Loucy (cell line): ENCODE measurements around the gene SH3BP5L.
A peak's percentile ranks its signal among the peaks of the same experiment; 100 is the strongest.

ENCODE experiments used
- H2AFZ ChIP-seq: fragments of 200-600 bp; sonication (generic); 2 replicates; pipeline ENCODE4 v1.6.0; 2016; ENCODE audit warnings: antibody characterized with exemption, mild to moderate bottlenecking, low read length, moderate library complexity
- H3F3A ChIP-seq: fragments of 200-600 bp; 2 replicates; pipeline ENCODE4 v1.6.0; 2016; ENCODE audit warnings: antibody characterized with exemption, low read depth, mild to moderate bottlenecking
- H3K27me3 ChIP-seq: fragments of 200-600 bp; sonication (generic); 2 replicates; pipeline ENCODE4 v1.6.1; 2014; ENCODE audit warnings: low read length, mild to moderate bottlenecking; ENCODE audit not compliant: insufficient read depth, poor library complexity, severe bottlenecking
- H3K36me3 ChIP-seq: fragments of 200-600 bp; sonication (generic); 2 replicates; pipeline ENCODE4 v1.6.1; 2016; ENCODE audit warnings: low read length; ENCODE audit not compliant: insufficient read depth
- H3K4me1 ChIP-seq: fragments of 200-600 bp; sonication (generic); 2 replicates; pipeline ENCODE4 v1.5.1; 2014; ENCODE audit warnings: low read length, mild to moderate bottlenecking; ENCODE audit not compliant: insufficient read depth, poor library complexity, severe bottlenecking
- H3K4me2 ChIP-seq: fragments of 200-600 bp; sonication (generic); 2 replicates; pipeline ENCODE4 v1.6.0; 2014; ENCODE audit warnings: antibody characterized with exemption, low read length, low read depth, mild to moderate bottlenecking; ENCODE audit not compliant: poor library complexity, severe bottlenecking
- H3K4me3 ChIP-seq: fragments of 200-600 bp; sonication (generic); 2 replicates; pipeline ENCODE4 v1.5.1; 2014; ENCODE audit warnings: low read length, mild to moderate bottlenecking, mixed read lengths; ENCODE audit not compliant: poor library complexity, severe bottlenecking
- H3K79me2 ChIP-seq: fragments of 200-600 bp; sonication (generic); 2 replicates; pipeline ENCODE4 v1.6.1; 2014; ENCODE audit warnings: low read length; ENCODE audit not compliant: insufficient read depth
- H3K9ac ChIP-seq: fragments of 200-600 bp; sonication (generic); 2 replicates; pipeline ENCODE4 v1.6.0; 2014; ENCODE audit warnings: mild to moderate bottlenecking, low read depth, low read length, moderate library complexity; ENCODE audit not compliant: poor library complexity, severe bottlenecking
- H3K9me2 ChIP-seq: fragments of 200-600 bp; sonication (generic); replicated peaks from 2 replicates; pipeline ENCODE4 v1.6.1; 2016; ENCODE audit warnings: low read depth, low read length, mixed read lengths
- H3K9me3 ChIP-seq: fragments of 200-600 bp; sonication (generic); 2 replicates; pipeline ENCODE4 v1.6.1; 2014; ENCODE audit warnings: mild to moderate bottlenecking, antibody characterized with exemption, low read length, low read depth; ENCODE audit not compliant: insufficient read depth
- H4K20me1 ChIP-seq: fragments of 200-600 bp; sonication (generic); 2 replicates; pipeline ENCODE4 v1.6.0; 2014; ENCODE audit warnings: antibody characterized with exemption, low read length, mild to moderate bottlenecking; ENCODE audit not compliant: insufficient read depth, poor library complexity, severe bottlenecking
- CTCF ChIP-seq: fragments of 200-600 bp; sonication (generic); conservative IDR thresholded peaks from 2 replicates; pipeline ENCODE4 v1.5.1; 2014; ENCODE audit warnings: mild to moderate bottlenecking, antibody characterized with exemption, low read length
- EZH2phosphoT487 ChIP-seq: fragments of 200-600 bp; IDR thresholded peaks from 2 replicates; pipeline ENCODE4 v1.6.1; 2018; ENCODE audit warnings: antibody characterized with exemption, mild to moderate bottlenecking, moderate library complexity, borderline replicate concordance

The SH3BP5L gene

GRCh38 chr1:248858891-248859889 is 33.5 kb upstream of the SH3BP5L start, which contains the start of gene ZNF692:
ZNF692 (minus strand) TSS chr1:248859085; CDS start chr1:248858309, 776 bp downstream.
- Histone ChIP-seq H3F3A (no peaks in the 10 kb centered on the region), H3K4me1 (peaks cover 58% of the 10 kb centered on the region), H3K36me3 (peaks cover 3% of the 10 kb centered on the region; the same call in 1 of the 2 replicates), H4K20me1 (no peaks in the 10 kb centered on the region), H2AFZ (peak within 1 kb of the TSS; percentile 83), H3K4me2 (peak within 1 kb of the TSS; percentile 100), H3K27me3 (no peaks in the 10 kb centered on the region), H3K9me3 (no peaks in the 10 kb centered on the region), H3K9ac (peak within 1 kb of the TSS; percentile 98), H3K9me2 (no peaks in the 10 kb centered on the region), H3K79me2 (peaks cover 37% of the 10 kb centered on the region), H3K4me3 (peak within 1 kb of the TSS; percentile 98)
- no peak for TF ChIP-seq EZH2phosphoT487
- TF ChIP-seq CTCF, result no peak

- Histone ChIP-seq H3K4me1 (peaks cover 57% of the 10 kb centered on the region), H2AFZ (peak overlapping the region; percentile 83), H3K36me3 (peaks cover 9% of the 10 kb centered on the region; the same call in 1 of the 2 replicates), H3K9me2 (no peaks in the 10 kb centered on the region), H3K4me2 (peak overlapping the region; percentile 100), H3K9ac (peak overlapping the region; percentile 98), H3K9me3 (no peaks in the 10 kb centered on the region), H3F3A (no peaks in the 10 kb centered on the region), H3K27me3 (no peaks in the 10 kb centered on the region), H3K4me3 (peak overlapping the region; percentile 98), H4K20me1 (no peaks in the 10 kb centered on the region), H3K79me2 (peaks cover 43% of the 10 kb centered on the region)
- TF ChIP-seq CTCF (peak; percentile 71), EZH2phosphoT487 (no peak)
Measured at GRCh38 chr1:248858096-248858890, 32.6 kb upstream of the SH3BP5L start.

DNA sequence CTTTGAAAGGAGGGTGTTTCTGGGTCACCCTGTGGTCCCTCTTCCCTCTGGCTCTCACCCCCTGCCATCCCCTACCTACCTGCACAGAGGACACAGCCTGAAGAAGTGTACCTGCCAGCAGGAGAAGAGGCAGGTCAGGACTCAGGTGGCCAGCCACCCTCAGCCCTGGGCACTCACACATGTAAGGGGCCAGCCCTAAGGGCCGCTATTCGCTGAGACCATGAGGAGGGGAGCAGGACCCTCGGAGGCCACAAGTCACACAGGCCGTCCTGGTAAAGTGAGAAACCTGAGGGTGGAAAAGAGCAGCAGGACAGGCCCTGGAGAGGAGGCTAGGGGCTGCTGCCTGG is 32.0 kb upstream of the SH3BP5L start:
- no peaks in the 10 kb centered on the region for H4K20me1 ChIP-seq
- peak overlapping the region; percentile 98 for H3K9ac ChIP-seq
- no peaks in the 10 kb centered on the region for H3K9me2 ChIP-seq
- peak overlapping the region; percentile 83; the same call in 1 of the 2 replicates for H2AFZ ChIP-seq
- no peaks in the 10 kb centered on the region for H3F3A ChIP-seq
- peaks cover 9% of the 10 kb centered on the region; the same call in 1 of the 2 replicates for H3K36me3 ChIP-seq
- no peaks in the 10 kb centered on the region for H3K27me3 ChIP-seq
- H3K4me2 ChIP-seq, result peak overlapping the region; percentile 100
- peak overlapping the region; percentile 98 for H3K4me3 ChIP-seq
- H3K4me1 ChIP-seq, result peaks cover 60% of the 10 kb centered on the region
- TF ChIP-seq EZH2phosphoT487 (no peak), CTCF (no peak)
- no peaks in the 10 kb centered on the region for H3K9me3 ChIP-seq
- H3K79me2 ChIP-seq, result peaks cover 46% of the 10 kb centered on the region
